Left colon (tissue), 2 donors: Measurements from ENCODE around the gene ZBTB17. TPM values are rescaled to one million over a fixed set of nuclear protein-coding genes. Genes with fewer than 3 reads are reported as not detected.

Experiments
- ATAC-seq: fragments of 200-7000 bp; cut with Tn5 transposase; one replicate; pipeline ENCODE4 v1.9.1; 2020; ENCODE audit warnings: mild to moderate bottlenecking, moderate library complexity
- DNase-seq, 2 donors: peaks; one replicate each; pipeline ENCODE4 v3.0.0-alpha.2; 2020
- intact Hi-C, 2 donors: fragments of 100-400 bp; cut with DNase I in 1 of 2; cut with micrococcal nuclease in 1 of 2; formaldehyde crosslinking; loops; one replicate each; pipeline versions ENCODE4 v1.11.2 to v1.14.0; 2022; cut with DNase I, micrococcal nuclease
- total RNA-seq, 2 donors: library from RNA; stranded (reverse); fragmentation: NEBNext Ultra II Directional; extraction: Animal tissue kit (Norgen Biotek cat#: 25700); gene quantifications; one replicate each; pipeline ENCODE4 v1.2.1, GENCODE V29; 2021
- donor health status: DM: no; HTN: no; CAD: no.
- donor health status: DM: yes; HTN: yes; CAD: no.

ZBTB17 gene
- total RNA-seq, 2 donors from 2014 or later = 29.1 to 30.0 TPM

DNA sequence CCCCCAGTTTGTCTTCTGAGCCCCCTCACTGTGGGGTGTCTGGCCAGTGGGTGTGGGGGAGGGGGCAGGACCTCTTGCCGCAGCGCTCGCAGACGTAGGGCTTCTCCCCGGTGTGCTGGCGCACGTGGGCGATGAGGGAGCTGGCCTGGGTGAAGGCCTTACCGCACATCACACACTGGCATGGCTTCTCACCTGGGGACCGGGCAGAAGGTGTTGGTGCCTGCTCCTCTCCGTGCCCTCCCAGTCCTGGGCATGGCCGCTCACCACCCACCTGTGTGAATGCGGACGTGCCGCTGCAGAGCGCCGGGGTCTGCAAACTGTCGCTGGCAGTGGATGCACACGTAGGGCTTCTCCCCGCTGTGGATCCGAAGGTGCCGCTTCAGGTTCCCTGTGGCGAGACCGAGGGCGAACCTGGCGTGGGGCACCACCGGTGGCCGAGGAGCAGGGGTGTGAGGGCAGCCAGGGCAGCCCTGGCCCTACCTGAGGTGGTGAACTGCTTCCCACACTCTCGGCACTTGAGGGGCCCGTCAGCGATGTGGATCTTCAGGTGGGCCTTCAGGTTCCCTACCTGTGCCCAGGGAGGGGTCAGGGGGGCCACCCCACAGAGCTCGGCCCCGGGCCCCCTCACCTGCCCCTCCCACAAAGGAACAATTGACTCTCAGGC lies 32.4 kb downstream of the ZBTB17 start:
- no peak for DNase-seq
- intact Hi-C loops = no loop called here
- ATAC-seq = no peak

DNA sequence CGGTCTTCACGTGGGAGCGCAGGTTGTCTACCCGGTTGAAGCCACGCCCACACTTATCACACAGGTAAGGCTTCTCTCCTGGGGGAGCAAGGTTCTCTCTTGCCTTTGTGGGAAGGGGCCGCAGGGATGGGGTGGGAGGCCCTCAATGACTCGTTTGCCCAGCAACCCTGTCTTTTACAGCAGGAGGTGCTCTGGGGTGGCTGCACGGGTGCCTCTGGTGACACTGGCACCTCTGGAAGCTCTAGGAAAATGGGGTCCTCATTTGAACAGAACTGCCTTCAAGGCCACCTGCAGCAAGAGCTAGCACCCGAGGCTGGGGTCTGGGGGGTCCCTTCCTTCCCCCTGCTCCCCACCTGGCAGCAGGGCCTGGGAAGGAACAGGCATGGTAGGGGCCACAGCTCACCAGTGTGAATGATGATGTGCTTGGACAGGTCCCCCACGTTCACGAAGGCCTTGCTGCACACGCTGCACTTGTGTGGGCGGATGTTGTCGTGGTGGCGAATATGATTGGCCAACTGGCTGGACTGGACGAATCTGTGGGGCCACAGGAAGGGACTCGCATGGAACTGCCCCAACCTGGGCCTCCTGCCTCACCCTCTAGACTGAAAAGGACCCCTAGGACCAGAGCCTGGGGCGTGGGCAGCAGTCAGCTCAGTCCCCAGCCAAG lies 33.1 kb downstream of the ZBTB17 start:
- intact Hi-C loops = no loop called here
- ATAC-seq = no peak

DNA sequence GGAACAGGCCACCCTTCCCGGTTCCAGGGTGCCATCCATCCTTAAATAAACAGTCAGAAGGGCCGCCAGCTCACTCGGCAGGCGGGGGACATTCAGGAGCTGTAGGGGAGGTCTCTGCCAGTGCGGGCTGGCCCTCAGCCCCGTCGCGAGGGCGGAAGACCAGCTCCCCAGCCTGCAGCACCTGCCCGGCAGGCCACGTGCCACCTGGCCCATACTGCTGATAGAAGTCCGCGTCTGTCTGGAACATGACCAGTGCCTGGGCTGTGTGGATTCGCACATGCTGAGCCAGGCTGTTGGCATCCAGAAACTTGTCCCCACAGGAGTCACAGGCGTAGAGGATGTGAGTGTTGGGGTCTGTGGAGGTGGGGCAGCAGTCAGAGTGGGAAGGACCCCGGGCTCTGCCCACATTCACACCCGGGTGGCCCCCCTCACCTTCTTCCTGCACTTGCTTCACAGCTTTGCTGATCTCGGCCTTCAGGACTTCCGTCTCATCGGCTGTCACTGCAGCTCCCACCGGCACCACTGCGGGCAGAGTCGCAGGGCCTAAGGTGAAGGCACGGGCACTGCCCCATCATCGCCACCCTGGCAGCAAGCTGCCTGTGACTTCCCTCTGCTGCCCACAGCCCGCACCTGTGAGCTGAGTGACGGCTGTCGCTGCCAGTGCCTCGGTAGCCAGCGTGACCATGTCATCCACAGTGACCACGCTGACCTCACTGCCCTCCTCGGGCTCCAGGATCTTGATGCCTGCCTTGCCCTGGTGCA lies 33.8 kb downstream of the ZBTB17 start:
- no peak for ATAC-seq

More for the DNA sequence above, 33.1 kb downstream of the ZBTB17 start:
- no peak for DNase-seq

GRCh38 chr1:15941044-15941840 lies 34.7 kb downstream of the ZBTB17 start:
- intact Hi-C loops = no loop called here
- DNase-seq = no peak
- no peak for ATAC-seq

More for the DNA sequence above, 33.8 kb downstream of the ZBTB17 start:
- DNase-seq = no peak
- intact Hi-C loops = no loop called here

- intact Hi-C loops = no loop called here
- ATAC-seq (no peak), DNase-seq (no peak)
These were observed 35.5 kb downstream of the ZBTB17 start for GRCh38 chr1:15940110-15941043.

- ATAC-seq = peak; percentile 81
- DNase-seq = peak in 1 of 2 donors; percentile 49
- intact Hi-C loops = no loop called here
These were observed 36.5 kb downstream of the ZBTB17 start for GRCh38 chr1:15939181-15940109.

DNA sequence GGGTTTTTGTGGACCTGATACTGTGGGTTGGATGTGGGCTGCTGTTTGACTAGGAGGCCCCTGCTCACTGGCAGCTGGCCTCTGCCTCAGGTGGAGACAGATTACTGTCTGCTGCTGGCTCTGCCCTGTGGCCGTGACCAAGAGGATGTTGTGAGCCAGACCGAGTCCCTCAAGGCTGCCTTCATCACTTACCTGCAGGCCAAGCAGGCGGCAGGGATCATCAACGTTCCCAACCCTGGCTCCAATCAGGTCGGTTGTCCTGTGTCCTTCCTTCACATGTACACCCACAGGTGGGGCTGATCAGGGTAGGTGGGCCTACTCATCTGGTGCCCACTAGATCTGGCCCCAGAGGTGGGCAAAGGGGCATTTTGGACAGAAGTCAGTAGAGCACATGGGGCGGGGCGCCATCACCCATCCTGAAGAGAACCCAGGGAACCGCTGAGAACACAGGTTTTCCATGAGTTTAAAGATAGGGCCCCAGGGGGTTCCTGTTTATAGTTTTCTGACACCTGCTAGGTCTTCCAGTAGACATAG lies 37.2 kb downstream of the ZBTB17 start:
- no peak for DNase-seq
- intact Hi-C loops = no loop called here
- ATAC-seq = no peak

DNA sequence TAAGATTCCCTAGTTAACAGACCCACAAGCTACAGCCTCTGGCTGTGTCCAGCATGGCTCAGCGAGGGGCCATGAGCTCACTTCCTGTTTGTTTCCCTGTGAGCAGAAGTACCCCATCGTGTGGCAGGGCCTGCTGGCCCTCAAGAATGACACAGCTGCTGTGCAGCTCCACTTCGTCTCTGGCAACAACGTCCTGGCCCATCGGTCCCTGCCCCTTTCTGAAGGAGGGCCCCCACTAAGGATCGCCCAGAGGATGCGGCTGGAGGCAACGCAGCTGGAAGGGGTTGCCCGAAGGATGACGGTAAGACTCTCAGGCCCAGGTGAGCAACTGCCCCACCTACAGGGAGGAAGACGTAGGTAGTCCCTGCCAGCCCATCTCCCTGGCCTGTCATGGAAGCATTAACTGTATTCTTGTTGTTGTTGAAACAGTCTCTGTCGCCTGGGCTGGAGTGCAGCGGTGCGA lies 38.2 kb downstream of the ZBTB17 start:
- intact Hi-C loops = no loop called here
- ATAC-seq (no peak), DNase-seq (no peak)

GRCh38 chr1:15937146-15937545 lies 38.8 kb downstream of the ZBTB17 start:
- DNase-seq (no peak), ATAC-seq (peak; percentile 47)
- intact Hi-C loops = no loop called here

DNA sequence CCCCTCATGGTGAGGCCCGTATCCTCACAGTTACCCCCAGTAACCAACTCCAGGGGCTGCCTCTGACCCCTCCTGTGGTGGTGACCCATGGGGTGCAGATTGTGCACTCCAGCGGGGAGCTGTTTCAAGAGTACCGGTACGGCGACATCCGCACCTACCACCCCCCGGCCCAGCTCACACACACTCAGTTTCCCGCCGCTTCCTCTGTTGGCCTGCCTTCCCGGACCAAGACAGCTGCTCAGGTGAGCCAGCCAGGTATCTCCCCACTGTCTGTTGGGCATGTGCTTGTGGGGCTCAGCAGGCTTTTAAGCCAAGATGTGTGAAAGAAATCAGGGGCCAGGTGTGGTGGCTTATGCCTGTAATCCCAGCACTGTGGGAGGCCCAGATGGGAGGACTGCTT lies 39.9 kb downstream of the ZBTB17 start:
- intact Hi-C loops = no loop called here
- ATAC-seq (no peak), DNase-seq (no peak)

DNA sequence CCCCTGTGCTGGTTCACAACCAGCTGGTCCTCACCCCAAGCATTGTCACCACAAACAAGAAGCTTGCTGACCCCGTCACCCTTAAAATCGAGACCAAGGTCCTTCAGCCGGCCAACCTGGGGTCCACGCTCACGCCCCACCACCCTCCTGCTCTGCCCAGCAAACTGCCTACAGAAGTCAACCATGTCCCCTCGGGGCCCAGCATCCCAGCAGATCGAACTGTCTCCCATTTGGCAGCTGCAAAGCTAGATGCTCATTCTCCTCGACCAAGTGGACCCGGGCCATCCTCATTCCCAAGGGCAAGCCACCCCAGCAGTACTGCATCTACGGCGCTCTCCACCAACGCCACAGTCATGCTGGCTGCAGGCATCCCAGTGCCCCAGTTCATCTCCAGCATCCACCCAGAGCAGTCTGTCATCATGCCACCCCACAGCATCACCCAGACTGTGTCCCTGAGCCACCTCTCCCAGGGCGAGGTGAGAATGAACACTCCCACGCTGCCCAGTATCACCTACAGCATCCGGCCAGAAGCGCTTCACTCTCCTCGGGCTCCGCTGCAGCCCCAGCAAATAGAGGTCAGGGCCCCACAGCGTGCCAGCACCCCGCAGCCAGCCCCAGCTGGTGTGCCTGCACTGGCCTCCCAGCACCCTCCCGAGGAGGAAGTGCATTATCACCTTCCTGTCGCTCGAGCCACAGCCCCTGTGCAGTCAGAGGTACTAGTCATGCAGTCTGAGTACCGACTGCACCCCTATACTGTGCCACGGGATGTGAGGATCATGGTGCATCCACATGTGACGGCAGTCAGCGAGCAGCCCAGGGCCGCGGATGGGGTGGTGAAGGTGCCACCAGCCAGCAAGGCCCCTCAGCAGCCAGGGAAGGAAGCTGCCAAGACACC lies 40.6 kb downstream of the ZBTB17 start:
- intact Hi-C loops = no loop called here
- no peak for DNase-seq
- ATAC-seq = no peak

DNA sequence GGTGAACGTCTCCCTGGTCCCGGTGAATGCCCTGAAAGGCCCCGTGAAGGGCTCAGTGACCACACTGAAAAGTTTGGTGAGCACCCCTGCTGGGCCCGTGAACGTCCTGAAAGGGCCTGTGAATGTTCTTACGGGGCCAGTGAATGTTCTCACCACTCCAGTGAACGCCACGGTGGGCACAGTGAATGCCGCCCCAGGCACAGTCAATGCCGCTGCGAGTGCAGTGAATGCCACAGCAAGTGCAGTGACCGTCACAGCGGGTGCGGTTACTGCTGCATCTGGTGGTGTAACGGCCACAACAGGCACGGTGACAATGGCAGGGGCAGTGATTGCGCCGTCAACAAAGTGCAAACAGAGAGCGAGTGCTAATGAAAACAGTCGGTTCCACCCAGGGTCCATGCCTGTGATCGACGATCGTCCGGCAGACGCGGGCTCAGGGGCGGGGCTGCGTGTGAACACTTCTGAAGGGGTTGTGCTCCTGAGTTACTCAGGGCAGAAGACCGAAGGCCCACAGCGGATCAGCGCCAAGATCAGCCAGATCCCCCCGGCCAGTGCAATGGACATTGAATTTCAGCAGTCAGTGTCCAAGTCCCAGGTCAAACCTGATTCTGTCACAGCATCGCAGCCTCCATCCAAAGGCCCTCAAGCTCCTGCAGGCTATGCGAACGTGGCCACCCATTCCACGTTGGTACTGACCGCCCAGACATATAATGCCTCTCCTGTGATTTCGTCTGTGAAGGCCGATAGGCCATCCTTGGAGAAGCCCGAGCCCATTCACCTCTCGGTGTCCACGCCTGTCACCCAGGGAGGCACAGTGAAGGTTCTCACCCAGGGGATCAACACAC lies 41.5 kb downstream of the ZBTB17 start:
- ATAC-seq = no peak
- intact Hi-C loops = no loop called here
- no peak for DNase-seq

DNA sequence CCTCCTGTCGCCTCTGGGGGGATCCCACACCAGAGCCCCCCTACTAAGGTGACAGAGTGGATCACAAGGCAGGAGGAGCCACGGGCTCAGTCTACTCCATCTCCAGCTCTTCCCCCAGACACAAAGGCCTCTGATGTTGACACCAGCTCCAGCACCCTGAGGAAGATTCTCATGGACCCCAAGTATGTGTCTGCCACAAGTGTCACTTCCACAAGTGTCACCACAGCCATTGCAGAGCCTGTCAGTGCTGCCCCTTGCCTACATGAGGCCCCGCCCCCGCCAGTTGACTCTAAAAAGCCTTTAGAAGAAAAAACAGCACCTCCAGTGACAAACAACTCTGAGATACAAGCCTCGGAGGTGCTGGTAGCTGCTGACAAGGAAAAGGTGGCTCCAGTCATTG lies 42.2 kb downstream of the ZBTB17 start:
- ATAC-seq (no peak), DNase-seq (no peak)
- intact Hi-C loops = no loop called here

DNA sequence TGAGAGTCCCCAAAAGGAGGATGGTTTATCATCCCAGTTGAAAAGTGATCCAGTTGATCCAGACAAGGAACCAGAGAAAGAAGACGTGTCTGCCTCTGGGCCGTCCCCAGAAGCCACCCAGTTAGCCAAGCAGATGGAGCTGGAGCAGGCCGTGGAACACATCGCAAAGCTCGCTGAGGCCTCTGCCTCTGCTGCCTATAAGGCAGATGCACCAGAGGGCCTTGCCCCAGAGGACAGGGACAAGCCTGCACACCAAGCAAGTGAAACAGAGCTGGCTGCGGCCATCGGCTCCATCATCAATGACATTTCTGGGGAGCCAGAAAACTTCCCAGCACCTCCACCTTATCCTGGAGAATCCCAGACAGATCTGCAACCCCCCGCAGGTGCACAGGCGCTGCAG lies 43.3 kb downstream of the ZBTB17 start:
- DNase-seq = no peak
- intact Hi-C loops = no loop called here
- no peak for ATAC-seq

- intact Hi-C loops = no loop called here
- ATAC-seq (no peak), DNase-seq (no peak)
These were observed 44.0 kb downstream of the ZBTB17 start for GRCh38 chr1:15931884-15932283.
